HCT116 (cell line): ENCODE data around the gene PGGT1B. TPM values are rescaled to one million over a fixed set of nuclear protein-coding genes. Genes with fewer than 3 reads are reported as not detected.

Source experiments
- ATAC-seq: fragments of 200-7000 bp; cut with Tn5 transposase; 2 replicates; pipeline ENCODE4 v1.9.1; 2020; ENCODE audit warnings: mild to moderate bottlenecking, moderate library complexity
- BruUV-seq: library from RNA; stranded (reverse); fragments of 400-500 nt; replicated peaks from 2 replicates; lab custom pipeline; 2021; lab: Mats Ljungman, UMichigan
- CTCF ChIA-PET: fragments of 300-600 bp; sonication (Branson Sonifier 250); formaldehyde crosslinking; loops from one replicate; lab custom pipeline; 2021; ENCODE audit warnings: antibody characterized with exemption; lab: Charles Lee
- POLR2A ChIA-PET: fragments of 300-600, 350-600 bp; sonication (Branson Sonifier 250); formaldehyde crosslinking; loops from one replicate; lab custom pipeline; 2021; ENCODE audit warnings: antibody characterized with exemption; lab: Charles Lee
- RAD21 ChIA-PET, 2 experiments: fragments of 300-600 bp; sonication (Branson Sonifier 250); formaldehyde crosslinking; loops; one replicate each; lab custom pipeline; 2023; ENCODE audit warnings: low total read pairs in 2 of 2; ENCODE audit not compliant: uncharacterized antibody in 2 of 2, unreplicated experiment in 2 of 2, low non-redundant PET in 1 of 2; lab: Charles Lee
- DNase-seq: peaks from one replicate; pipeline ENCODE4 v3.0.0-alpha.2; 2010; ENCODE audit warnings: low read depth, low spot score
- H2AFZ ChIP-seq: fragments of 200-600 bp; shearing (Covaris generic), sonication (generic); 2 replicates; pipeline ENCODE4 v1.6.1; 2017; ENCODE audit warnings: low read depth, mixed run types, mixed read lengths, antibody characterized with exemption, low read length; ENCODE audit not compliant: poor library complexity, severe bottlenecking
- H3K27ac ChIP-seq: 2 replicates; pipeline ENCODE4 v1.5.1; 2012; ENCODE audit warnings: low read depth, low read length
- H3K27me3 ChIP-seq: fragments of 200-600 bp; sonication (generic); 2 replicates; pipeline ENCODE4 v1.6.1; 2016; ENCODE audit warnings: mixed run types, low read length, mixed read lengths; ENCODE audit not compliant: insufficient read depth
- H3K36me3 ChIP-seq, 2 experiments: fragments of 200-500 bp in 1 of 2; fragments of 200-600 bp in 1 of 2; sonication (Bioruptor generic) in 1 of 2; sonication (generic) in 1 of 2; 2 replicates each; pipeline versions ENCODE4 v1.5.1 to v1.6.1; 2014 to 2016; ENCODE audit warnings: low read length in 2 of 2, inconsistent platforms in 1 of 2, mixed read lengths in 1 of 2, mixed run types in 1 of 2; ENCODE audit not compliant: insufficient read depth in 2 of 2, control insufficient read depth in 1 of 2
- H3K4me1 ChIP-seq, 2 experiments: fragments of 200-600 bp in 1 of 2; sonication (generic) in 1 of 2; 2 replicates each; pipeline versions ENCODE4 v1.5.1 to v1.6.1; 2012 to 2017; ENCODE audit warnings: low read length in 2 of 2, inconsistent platforms in 1 of 2, mild to moderate bottlenecking in 1 of 2, mixed read lengths in 1 of 2, mixed run types in 1 of 2, moderate library complexity in 1 of 2; ENCODE audit not compliant: insufficient read depth in 2 of 2, control insufficient read depth in 1 of 2
- H3K4me2 ChIP-seq: fragments of 200-600 bp; sonication (generic); 2 replicates; pipeline ENCODE4 v1.6.1; 2017; ENCODE audit warnings: mixed run types, low read length, mixed read lengths
- H3K4me3 ChIP-seq, 2 experiments: fragments of 200-600 bp in 1 of 2; sonication (generic) in 1 of 2; replicated peaks in 1 of 2; 2 replicates each; pipeline ENCODE4 v1.5.1; 2011 to 2016; ENCODE audit warnings: low read length in 2 of 2, control low read depth in 1 of 2, low read depth in 1 of 2, mild to moderate bottlenecking in 1 of 2, mixed read lengths in 1 of 2, mixed run types in 1 of 2
- H3K79me2 ChIP-seq: fragments of 200-600 bp; sonication (generic); 2 replicates; pipeline ENCODE4 v1.6.1; 2017; ENCODE audit warnings: mild to moderate bottlenecking, mixed run types, low read length, moderate library complexity, mixed read lengths; ENCODE audit not compliant: insufficient read depth
- H3K9ac ChIP-seq: fragments of 200-600 bp; sonication (generic); 2 replicates; pipeline ENCODE4 v1.6.1; 2016; ENCODE audit warnings: low read length, mixed read lengths
- H3K9me2 ChIP-seq: fragments of 200-600 bp; sonication (generic), shearing (Covaris generic); 2 replicates; pipeline ENCODE4 v1.6.1; 2017; ENCODE audit warnings: mixed run types, mild to moderate bottlenecking, moderate library complexity; ENCODE audit not compliant: insufficient read depth
- H3K9me3 ChIP-seq, 2 experiments: fragments of 200-500 bp in 1 of 2; fragments of 200-600 bp in 1 of 2; sonication (Bioruptor generic) in 1 of 2; sonication (generic) in 1 of 2; 2 replicates each; pipeline ENCODE4 v1.6.1; 2014 to 2017; ENCODE audit warnings: low read length in 2 of 2, mixed read lengths in 2 of 2, inconsistent platforms in 1 of 2, low read depth in 1 of 2, mild to moderate bottlenecking in 1 of 2, mixed run types in 1 of 2, moderate library complexity in 1 of 2; ENCODE audit not compliant: control insufficient read depth in 1 of 2, insufficient read depth in 1 of 2
- H4K20me1 ChIP-seq: fragments of 200-600 bp; sonication (generic), shearing (Covaris generic); 2 replicates; pipeline ENCODE4 v1.6.1; 2017; ENCODE audit warnings: mixed run types, mild to moderate bottlenecking, moderate library complexity; ENCODE audit not compliant: insufficient read depth
- CBX3 ChIP-seq: IDR thresholded peaks from 2 replicates; pipeline ENCODE4 v1.6.1; 2012; ENCODE audit warnings: low read depth
- EGR1 ChIP-seq: IDR thresholded peaks from 2 replicates; pipeline ENCODE4 v1.6.1; 2012; ENCODE audit warnings: low read depth
- ELF1 ChIP-seq: IDR thresholded peaks from 2 replicates; pipeline ENCODE4 v1.6.1; 2012; ENCODE audit warnings: low read depth, borderline replicate concordance
- EZH2phosphoT487 ChIP-seq: fragments of 200-600 bp; IDR thresholded peaks from 2 replicates; pipeline ENCODE4 v1.6.1; 2018; ENCODE audit warnings: antibody characterized with exemption, borderline replicate concordance
- POLR2A ChIP-seq: IDR thresholded peaks from 2 replicates; pipeline ENCODE4 v1.7.0; 2011; ENCODE audit warnings: borderline replicate concordance; ENCODE audit not compliant: insufficient read depth, insufficient read length; ENCODE audit errors: extremely low read depth
- POLR2AphosphoS5 ChIP-seq: IDR thresholded peaks from 2 replicates; pipeline ENCODE4 v1.6.1; 2011; ENCODE audit warnings: mild to moderate bottlenecking, low read depth, low read length, moderate library complexity
- RAD21 ChIP-seq: IDR thresholded peaks from 2 replicates; pipeline ENCODE4 v1.6.1; 2012; ENCODE audit warnings: low read depth, mild to moderate bottlenecking
- SRF ChIP-seq: IDR thresholded peaks from 2 replicates; pipeline ENCODE4 v1.6.1; 2012; ENCODE audit warnings: low read depth
- YY1 ChIP-seq: IDR thresholded peaks from 2 replicates; pipeline ENCODE4 v1.6.1; 2011; ENCODE audit warnings: low read length, low read depth, moderate library complexity, mild to moderate bottlenecking; ENCODE audit not compliant: insufficient replicate concordance; ENCODE audit errors: extremely low read depth
- intact Hi-C: fragments of 100-400 bp; cut with micrococcal nuclease; formaldehyde crosslinking; loops from 2 replicates; pipeline ENCODE4 v1.10.0; 2022
- total RNA-seq: library from RNA; stranded (reverse); gene quantifications from one replicate; pipeline ENCODE4 v1.2.1, GENCODE V29; 2021; ENCODE audit not compliant: unreplicated experiment
- TF ChIP-seq, protein P1 (sequence below): IDR thresholded peaks from 2 replicates; pipeline ENCODE4 v1.6.1; 2011; ENCODE audit warnings: mild to moderate bottlenecking, low read length, moderate library complexity; ENCODE audit not compliant: insufficient replicate concordance; ENCODE audit errors: extremely low read depth
- TF ChIP-seq, protein P2 (sequence below), 3 experiments: fragments of 200-600 bp in 1 of 3; sonication (generic) in 1 of 3; IDR thresholded peaks in 2 of 3; conservative IDR thresholded peaks in 1 of 3; 2 replicates each; pipeline ENCODE4 v1.5.1; 2012 to 2017; ENCODE audit warnings: low read depth in 2 of 3, low read length in 2 of 3, antibody characterized with exemption in 1 of 3, borderline replicate concordance in 1 of 3, control low read depth in 1 of 3, mild to moderate bottlenecking in 1 of 3, mixed read lengths in 1 of 3, mixed run types in 1 of 3, moderate library complexity in 1 of 3; ENCODE audit not compliant: insufficient read depth in 1 of 3

Gene PGGT1B
- total RNA-seq, 1 experiment from 2014 or later, result 45.8 TPM

DNA sequence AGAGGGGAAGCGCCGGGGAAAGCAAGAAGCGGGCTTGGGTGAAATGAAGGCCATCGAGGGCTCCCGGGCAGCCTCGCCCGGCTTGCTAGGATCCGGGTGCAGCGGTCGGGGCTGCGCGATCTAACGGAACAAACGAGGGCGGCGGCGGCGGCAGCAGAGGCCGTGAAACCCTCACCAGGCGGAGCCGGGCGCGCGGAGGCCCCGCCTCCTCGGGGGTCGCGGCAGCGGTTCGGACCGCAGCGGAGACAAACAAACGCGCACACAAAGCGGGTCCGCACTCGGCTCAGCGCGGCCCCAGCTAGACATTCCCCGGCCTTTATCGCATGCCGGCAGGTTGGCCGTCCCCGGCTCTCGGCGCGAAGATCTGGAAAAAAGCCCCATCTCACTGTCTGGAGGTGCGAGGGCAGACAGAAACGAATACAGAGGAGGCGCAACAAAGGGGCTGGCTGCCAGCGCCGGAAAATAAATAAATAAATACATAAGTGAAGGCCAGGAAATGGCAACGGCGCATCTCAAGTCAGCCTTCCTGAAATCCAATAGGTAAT is 82.4 kb downstream of the PGGT1B start:
- intact Hi-C loops, result no loop called here
- DNase-seq, result no peak
- Histone ChIP-seq H4K20me1 (no peaks in the 10 kb centered on the region), H3K4me1 (no peaks in the 10 kb centered on the region), H3K27ac (no peak overlapping the region), H3K9ac (no peak overlapping the region), H2AFZ (no peak overlapping the region), H3K79me2 (no peaks in the 10 kb centered on the region), H3K27me3 (no peaks in the 10 kb centered on the region), H3K4me2 (no peak overlapping the region), H3K36me3 (no peaks in the 10 kb centered on the region), H3K4me3 (no peak overlapping the region)
- ATAC-seq, result no peak
- ChIA-PET CTCF (no interaction called here), POLR2A (no interaction called here), RAD21 (no interaction called here)
- BruUV-seq, result no TSS peak
- TF ChIP-seq, protein P1, sequence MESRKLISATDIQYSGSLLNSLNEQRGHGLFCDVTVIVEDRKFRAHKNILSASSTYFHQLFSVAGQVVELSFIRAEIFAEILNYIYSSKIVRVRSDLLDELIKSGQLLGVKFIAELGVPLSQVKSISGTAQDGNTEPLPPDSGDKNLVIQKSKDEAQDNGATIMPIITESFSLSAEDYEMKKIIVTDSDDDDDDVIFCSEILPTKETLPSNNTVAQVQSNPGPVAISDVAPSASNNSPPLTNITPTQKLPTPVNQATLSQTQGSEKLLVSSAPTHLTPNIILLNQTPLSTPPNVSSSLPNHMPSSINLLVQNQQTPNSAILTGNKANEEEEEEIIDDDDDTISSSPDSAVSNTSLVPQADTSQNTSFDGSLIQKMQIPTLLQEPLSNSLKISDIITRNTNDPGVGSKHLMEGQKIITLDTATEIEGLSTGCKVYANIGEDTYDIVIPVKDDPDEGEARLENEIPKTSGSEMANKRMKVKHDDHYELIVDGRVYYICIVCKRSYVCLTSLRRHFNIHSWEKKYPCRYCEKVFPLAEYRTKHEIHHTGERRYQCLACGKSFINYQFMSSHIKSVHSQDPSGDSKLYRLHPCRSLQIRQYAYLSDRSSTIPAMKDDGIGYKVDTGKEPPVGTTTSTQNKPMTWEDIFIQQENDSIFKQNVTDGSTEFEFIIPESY, result no peak
- TF ChIP-seq, all 23 proteins: peak for 0
- Histone ChIP-seq H3K9me3 (no peaks in the 10 kb centered on the region), H3K9me2 (no peaks in the 10 kb centered on the region)

DNA sequence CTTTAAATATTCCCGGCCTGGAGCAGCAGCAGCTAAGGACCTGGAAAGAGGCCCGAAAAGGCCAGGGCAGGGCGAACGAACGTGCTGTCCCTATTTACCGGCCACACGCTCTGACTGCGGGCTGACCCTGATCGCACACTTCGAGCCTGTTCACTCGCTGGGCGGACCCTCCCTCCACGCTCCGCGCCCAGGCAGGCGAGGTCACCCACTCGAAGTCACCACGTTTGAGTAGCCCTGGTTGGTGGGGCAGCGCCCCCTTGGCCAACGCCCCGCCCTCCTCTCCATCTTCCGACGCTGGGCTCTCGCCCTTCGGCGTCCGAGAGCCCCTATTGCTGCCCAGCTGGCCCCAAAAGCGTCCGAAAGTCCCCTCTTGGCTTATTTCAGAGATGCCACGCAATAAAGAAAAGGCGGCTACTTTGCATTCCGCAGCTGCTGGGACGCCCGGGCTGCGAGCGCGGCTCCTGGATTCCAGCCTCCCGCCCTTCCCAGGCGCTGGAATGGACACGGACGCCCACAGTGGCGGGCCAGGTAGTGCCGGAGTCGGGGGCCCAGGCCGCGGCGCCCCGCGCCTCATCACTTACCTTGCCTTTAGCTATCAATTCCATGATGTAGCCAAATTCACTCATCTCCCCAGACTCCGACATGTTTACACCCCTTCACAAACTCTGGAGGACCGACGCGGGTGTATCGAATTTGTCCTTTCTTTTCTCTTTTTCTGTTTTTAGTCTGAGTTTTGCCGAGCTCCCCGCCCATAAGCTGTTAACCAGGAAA is 83.1 kb downstream of the PGGT1B start:
- H3K9ac ChIP-seq, result no peak overlapping the region
- CTCF ChIA-PET, result no interaction called here
- no peaks in the 10 kb centered on the region for H4K20me1 ChIP-seq
- no peak for DNase-seq
- no peak overlapping the region for H3K4me3 ChIP-seq
- no peaks in the 10 kb centered on the region for H3K4me1 ChIP-seq
- H2AFZ ChIP-seq, result no peak overlapping the region
- BruUV-seq, result no TSS peak
- no peak overlapping the region for H3K27ac ChIP-seq
- H3K79me2 ChIP-seq, result no peaks in the 10 kb centered on the region
- intact Hi-C loops, result no loop called here
- ATAC-seq, result no peak
- no peaks in the 10 kb centered on the region for H3K9me3 ChIP-seq
- H3K27me3 ChIP-seq, result no peaks in the 10 kb centered on the region
- H3K9me2 ChIP-seq, result no peaks in the 10 kb centered on the region
- H3K36me3 ChIP-seq, result no peaks in the 10 kb centered on the region
- H3K4me2 ChIP-seq, result no peak overlapping the region
- RAD21 ChIA-PET, result no interaction called here
- POLR2A ChIA-PET, result no interaction called here
- TF ChIP-seq, protein P1, result no peak
- TF ChIP-seq ELF1 (no peak), POLR2A (no peak), POLR2AphosphoS5 (no peak), CBX3 (no peak), YY1 (no peak), EGR1 (no peak), RAD21 (no peak), SRF (no peak), EZH2phosphoT487 (no peak)
- TF ChIP-seq, protein P2, sequence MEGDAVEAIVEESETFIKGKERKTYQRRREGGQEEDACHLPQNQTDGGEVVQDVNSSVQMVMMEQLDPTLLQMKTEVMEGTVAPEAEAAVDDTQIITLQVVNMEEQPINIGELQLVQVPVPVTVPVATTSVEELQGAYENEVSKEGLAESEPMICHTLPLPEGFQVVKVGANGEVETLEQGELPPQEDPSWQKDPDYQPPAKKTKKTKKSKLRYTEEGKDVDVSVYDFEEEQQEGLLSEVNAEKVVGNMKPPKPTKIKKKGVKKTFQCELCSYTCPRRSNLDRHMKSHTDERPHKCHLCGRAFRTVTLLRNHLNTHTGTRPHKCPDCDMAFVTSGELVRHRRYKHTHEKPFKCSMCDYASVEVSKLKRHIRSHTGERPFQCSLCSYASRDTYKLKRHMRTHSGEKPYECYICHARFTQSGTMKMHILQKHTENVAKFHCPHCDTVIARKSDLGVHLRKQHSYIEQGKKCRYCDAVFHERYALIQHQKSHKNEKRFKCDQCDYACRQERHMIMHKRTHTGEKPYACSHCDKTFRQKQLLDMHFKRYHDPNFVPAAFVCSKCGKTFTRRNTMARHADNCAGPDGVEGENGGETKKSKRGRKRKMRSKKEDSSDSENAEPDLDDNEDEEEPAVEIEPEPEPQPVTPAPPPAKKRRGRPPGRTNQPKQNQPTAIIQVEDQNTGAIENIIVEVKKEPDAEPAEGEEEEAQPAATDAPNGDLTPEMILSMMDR (IDR thresholded peaks at IDR 0.05 in 2 of 3, conservative IDR thresholded peaks at IDR 0.05 in 1 of 3; ENCODE audit: borderline replicate concordance in 1 of 3, insufficient read depth in 1 of 3, low read depth in 2 of 3, low read length in 2 of 3), result no peak
